Measurements from ENCODE around the gene CTU2. TPM values are rescaled to one million over a fixed set of nuclear protein-coding genes. Genes with fewer than 3 reads are reported as not detected.

The CTU2 gene
- total RNA-seq: 26.7 and 36.6 TPM in 2 replicates

GRCh38 chr16:88706229-88706964, at the start of gene CTU2, which contains the start of gene RNF166:
CTU2 (plus strand) TSS chr16:88706503; CDS start chr16:88706531, 28 bp downstream.
RNF166 (minus strand) TSS chr16:88706408; CDS start chr16:88706325, 83 bp downstream.

GRCh38 chr16:88662843-88663606, 43.3 kb upstream of the CTU2 start, which contains the start of gene MVD:
MVD (minus strand) TSS chr16:88663091; CDS start chr16:88663080, 11 bp downstream.

GRCh38 chr16:88686439-88687253, 19.7 kb upstream of the CTU2 start, which contains the start of gene SNAI3:
SNAI3 (minus strand) TSS chr16:88686507; CDS start chr16:88686406, 101 bp downstream.

Other genes starting within 250 kb of the CTU2 start
- gene ZC3H18, start 136.1 kb upstream of the CTU2 start, total RNA-seq: 15.7 and 16.3 TPM in 2 replicates
- gene IL17C, start 67.9 kb upstream of the CTU2 start, total RNA-seq: 0.10 and 0.33 TPM in 2 replicates
- 124 and 270 TPM in 2 replicates for gene CYBA, start 55.5 kb upstream of the CTU2 start, total RNA-seq
- gene MVD, start 43.4 kb upstream of the CTU2 start, total RNA-seq: 36.3 and 50.8 TPM in 2 replicates
- 0.19 and 0.33 TPM in 2 replicates for gene SNAI3, start 20.0 kb upstream of the CTU2 start, total RNA-seq
- 18.0 and 27.8 TPM in 2 replicates for gene RNF166, start 95 bp upstream of the CTU2 start, total RNA-seq
- gene PIEZO1, start 78.7 kb downstream of the CTU2 start, total RNA-seq: 239 and 332 TPM in 2 replicates
- gene CDT1, start 97.3 kb downstream of the CTU2 start, total RNA-seq: 12.1 and 14.7 TPM in 2 replicates
- gene APRT, start 105.4 kb downstream of the CTU2 start, total RNA-seq: 96.6 and 121 TPM in 2 replicates
- 19.9 and 30.8 TPM in 2 replicates for gene GALNS, start 150.4 kb downstream of the CTU2 start, total RNA-seq
- 47.6 and 54.9 TPM in 2 replicates for gene TRAPPC2L, start 150.6 kb downstream of the CTU2 start, total RNA-seq
- gene PABPN1L, start 160.2 kb downstream of the CTU2 start, total RNA-seq: not detected in 2 replicates

All from vein endothelial cell (primary cell).